IMR-90 (cell line): ENCODE results near the gene RSU1. TPM values are rescaled to one million over a fixed set of nuclear protein-coding genes. Genes with fewer than 3 reads are reported as not detected.
A peak's percentile ranks its signal among the peaks of the same experiment; 100 is the strongest.

ENCODE experiments used
- ATAC-seq: fragments of 200-7000 bp; cut with Tn5 transposase; 2 replicates; pipeline ENCODE4 v1.9.1; 2020; ENCODE audit warnings: low read depth, mild to moderate bottlenecking, moderate library complexity
- BruUV-seq: library from RNA; stranded (reverse); fragments of 400-500 nt; replicated peaks from 2 replicates; lab custom pipeline; 2021; lab: Mats Ljungman, UMichigan
- CTCF ChIA-PET: fragments of 300-600 bp; formaldehyde crosslinking; extraction: SDS; loops from one replicate; lab custom pipeline; 2021; ENCODE audit warnings: antibody characterized with exemption; lab: Yijun Ruan, JAX
- POLR2A ChIA-PET: fragments of 300-600 bp; sonication (Branson Sonifier 250); formaldehyde crosslinking; loops from one replicate; lab custom pipeline; 2022; ENCODE audit warnings: antibody characterized with exemption; ENCODE audit not compliant: unreplicated experiment; lab: Charles Lee
- DNase-seq: peaks from one replicate; pipeline ENCODE4 v3.0.0; 2013
- H2AFZ ChIP-seq: replicated peaks from 2 replicates; pipeline ENCODE3; 2013; ENCODE audit warnings: low read length, mild to moderate bottlenecking; ENCODE audit not compliant: poor library complexity
- H2AK5ac ChIP-seq: 2 replicates; pipeline ENCODE4 v1.6.1; 2013; ENCODE audit warnings: low read depth, low read length, inconsistent platforms
- H2AK9ac ChIP-seq: replicated peaks from 2 replicates; pipeline ENCODE3; 2013; ENCODE audit warnings: mild to moderate bottlenecking, low read depth, low read length, moderate library complexity; ENCODE audit not compliant: poor library complexity
- H2BK120ac ChIP-seq: 2 replicates; pipeline ENCODE4 v1.6.1; 2013; ENCODE audit warnings: low read depth, low read length, inconsistent platforms
- H2BK15ac ChIP-seq: 3 replicates; pipeline ENCODE4 v1.6.1; 2013; ENCODE audit warnings: low read depth, low read length, inconsistent platforms
- H2BK20ac ChIP-seq: 2 replicates; pipeline ENCODE4 v1.6.1; 2013; ENCODE audit warnings: low read depth, mild to moderate bottlenecking, inconsistent platforms, low read length, moderate library complexity
- H2BK5ac ChIP-seq: 2 replicates; pipeline ENCODE4 v1.6.1; 2013; ENCODE audit warnings: mild to moderate bottlenecking, low read depth, low read length, inconsistent platforms; ENCODE audit not compliant: poor library complexity, severe bottlenecking
- H3K14ac ChIP-seq: replicated peaks from 2 replicates; pipeline ENCODE4 v1.6.1; 2013; ENCODE audit warnings: low read depth, low read length, inconsistent platforms
- H3K18ac ChIP-seq: 2 replicates; pipeline ENCODE4 v1.6.1; 2013; ENCODE audit warnings: low read depth, low read length, control low read depth
- H3K23ac ChIP-seq: 2 replicates; pipeline ENCODE4 v1.6.1; 2013; ENCODE audit warnings: low read depth, low read length, inconsistent platforms
- H3K27ac ChIP-seq: 2 replicates; pipeline ENCODE4 v1.5.1; 2013; ENCODE audit warnings: mild to moderate bottlenecking, control low read depth, low read length; ENCODE audit not compliant: insufficient read depth
- H3K27me3 ChIP-seq: 2 replicates; pipeline ENCODE4 v1.6.1; 2013; ENCODE audit warnings: low read length; ENCODE audit not compliant: control insufficient read depth, insufficient read depth
- H3K36me3 ChIP-seq: 2 replicates; pipeline ENCODE4 v1.6.1; 2013; ENCODE audit warnings: low read length, mixed read lengths; ENCODE audit not compliant: control insufficient read depth, insufficient read depth
- H3K4ac ChIP-seq: 2 replicates; pipeline ENCODE4 v1.6.1; 2013; ENCODE audit warnings: low read depth, low read length, inconsistent platforms
- H3K4me1 ChIP-seq: 2 replicates; pipeline ENCODE4 v1.6.1; 2013; ENCODE audit warnings: low read length, mixed read lengths; ENCODE audit not compliant: control insufficient read depth, insufficient read depth
- H3K4me2 ChIP-seq: 2 replicates; pipeline ENCODE4 v1.6.1; 2013; ENCODE audit warnings: low read depth, mild to moderate bottlenecking, control low read depth, low read length, moderate library complexity
- H3K4me3 ChIP-seq: 2 replicates; pipeline ENCODE4 v1.5.1; 2013; ENCODE audit warnings: low read depth, mild to moderate bottlenecking, control low read depth, low read length, moderate library complexity; ENCODE audit not compliant: insufficient read depth
- H3K56ac ChIP-seq: 2 replicates; pipeline ENCODE4 v1.6.1; 2013; ENCODE audit warnings: low read length, inconsistent platforms; ENCODE audit not compliant: insufficient read depth; ENCODE audit errors: extremely low read depth
- H3K79me1 ChIP-seq, 2 experiments: 2 replicates each; pipeline ENCODE4 v1.6.1; 2013; ENCODE audit warnings: low read length in 2 of 2, inconsistent platforms in 1 of 2, low read depth in 1 of 2
- H3K9ac ChIP-seq: 2 replicates; pipeline ENCODE4 v1.6.1; 2013; ENCODE audit warnings: low read depth, low read length, control low read depth
- H3K9me1 ChIP-seq: 2 replicates; pipeline ENCODE4 v1.6.1; 2013; ENCODE audit warnings: low read length, inconsistent platforms; ENCODE audit not compliant: insufficient read depth
- H3K9me3 ChIP-seq: 2 replicates; pipeline ENCODE4 v1.6.1; 2013; ENCODE audit warnings: low read length; ENCODE audit not compliant: control insufficient read depth, insufficient read depth
- H4K20me1 ChIP-seq: 2 replicates; pipeline ENCODE4 v1.6.1; 2013; ENCODE audit warnings: low read length, inconsistent platforms; ENCODE audit not compliant: insufficient read depth
- H4K5ac ChIP-seq: 2 replicates; pipeline ENCODE4 v1.6.1; 2013; ENCODE audit warnings: mild to moderate bottlenecking, low read depth, low read length, control low read depth
- H4K8ac ChIP-seq, 2 experiments: 2 replicates each; pipeline ENCODE4 v1.6.1; 2013; ENCODE audit warnings: low read depth in 2 of 2, low read length in 2 of 2, control low read depth in 1 of 2, inconsistent platforms in 1 of 2
- H4K91ac ChIP-seq: 2 replicates; pipeline ENCODE4 v1.6.1; 2013; ENCODE audit warnings: low read depth, low read length, inconsistent platforms; ENCODE audit not compliant: insufficient read depth
- ELK1 ChIP-seq: fragments of 150-350 bp; IDR thresholded peaks from 2 replicates; pipeline ENCODE4 v1.6.1; 2016; ENCODE audit warnings: low read depth, mild to moderate bottlenecking, low read length, moderate library complexity, borderline replicate concordance
- MAFK ChIP-seq: IDR thresholded peaks from 2 replicates; pipeline ENCODE4 v1.6.1; 2012; ENCODE audit warnings: low read depth, low read length, improper control_type of control experiment
- MXI1 ChIP-seq: IDR thresholded peaks from 2 replicates; pipeline ENCODE4 v1.6.1; 2012; ENCODE audit warnings: low read depth, mild to moderate bottlenecking, low read length, moderate library complexity, borderline replicate concordance
- NFE2L2 ChIP-seq: fragments of 150-350 bp; IDR thresholded peaks from 2 replicates; pipeline ENCODE4 v1.6.1; 2016; ENCODE audit warnings: low read depth, mild to moderate bottlenecking, low read length
- RFX5 ChIP-seq: IDR thresholded peaks from 2 replicates; pipeline ENCODE4 v1.8.0; 2012; ENCODE audit warnings: low read depth, mild to moderate bottlenecking, low read length, moderate library complexity
- USF2 ChIP-seq: fragments of 150-350 bp; IDR thresholded peaks from 2 replicates; pipeline ENCODE4 v1.6.1; 2017; ENCODE audit warnings: mild to moderate bottlenecking, antibody characterized with exemption, low read length, low read depth
- WGBS, 2 experiments: methylation state at CpG; one replicate each; pipeline versions ENCODE4 v1.1.5 to v1.1.7; 2013; ENCODE audit warnings: missing lambda C conversion rate in 2 of 2; ENCODE audit not compliant: insufficient read length in 1 of 2; ENCODE audit errors: extremely low coverage in 2 of 2; 5-methylcytosine and 5-hydroxymethylcytosine counted together
- dilution Hi-C: fragments of 300-500 bp; cut with HindIII; formaldehyde crosslinking; loops from one replicate; pipeline ENCODE4 v1.14.3; 2018; ENCODE audit warnings: low sequenced_read_pairs; ENCODE audit not compliant: unreplicated experiment
- in situ Hi-C: fragments of 300-500 bp; cut with MboI; formaldehyde crosslinking; loops from 3 replicates; pipeline ENCODE4 v1.14.3; 2019; ENCODE audit warnings: low sequenced_read_pairs, inconsistent platforms, mixed read lengths
- intact Hi-C: fragments of 100-400 bp; cut with micrococcal nuclease; formaldehyde crosslinking; loops from 2 replicates; pipeline ENCODE4 v1.10.0; 2022
- polyA plus RNA-seq, 3 experiments: library from polyadenylated mRNA; depleted of rRNA; stranded (reverse); fragments of >200 nt; gene quantifications; 2 replicates each; pipeline ENCODE4 v1.2.3, GENCODE V29; 2012; ENCODE audit warnings: low replicate concordance in 1 of 3
- total RNA-seq: library from RNA; depleted of rRNA; stranded (reverse); fragments of >200 nt; gene quantifications from 2 replicates; pipeline ENCODE4 v1.2.3, GENCODE V29; 2012

The RSU1 gene
- total and polyA plus RNA-seq, 2 of the 4 experiments (the other 2 are of a cell fraction) = 134 to 148 TPM

DNA sequence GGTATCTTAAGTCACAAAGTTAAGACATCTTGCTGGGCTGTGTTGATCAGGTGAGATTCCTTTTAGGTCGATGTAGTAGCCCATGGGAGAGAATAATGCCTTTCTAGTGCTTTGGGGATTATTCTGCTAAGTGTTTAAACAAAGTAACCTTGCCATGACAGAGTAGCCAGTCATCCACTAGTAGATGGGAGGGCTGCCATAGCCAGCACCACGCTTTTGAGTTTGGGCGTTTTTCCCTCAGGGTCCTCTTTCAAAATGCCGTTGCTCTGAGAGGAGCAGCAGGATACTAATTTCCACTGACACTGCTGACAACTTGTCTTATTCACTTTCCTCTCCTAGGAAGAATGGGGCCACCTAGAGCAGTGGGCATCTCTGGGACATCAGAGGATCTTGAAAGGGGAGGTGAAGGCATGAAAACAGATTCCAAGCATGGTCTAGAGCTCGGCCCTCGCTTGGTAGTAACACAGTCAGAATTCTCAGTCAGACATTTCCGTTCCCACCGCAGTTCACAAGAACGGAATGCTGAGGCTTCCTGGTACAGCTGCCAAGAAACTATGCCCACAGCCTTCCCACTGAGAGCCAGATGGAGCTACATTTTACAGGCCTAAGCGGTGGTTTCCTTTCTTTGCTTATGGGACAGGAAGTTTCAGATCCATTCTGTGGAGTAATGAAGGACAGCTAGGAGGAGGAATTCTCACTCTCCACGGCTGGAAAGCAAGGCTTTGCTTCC is 15.3 kb upstream of the RSU1 start:
- CTCF ChIA-PET = no interaction called here
- DNase-seq (peak; percentile 90), ATAC-seq (peak; percentile 55)
- Histone ChIP-seq H3K79me1 (no peaks in the 10 kb centered on the region), H3K9me1 (peaks cover 11% of the 10 kb centered on the region; the same call in 1 of the 2 replicates), H2AK9ac (no peak overlapping the region), H4K20me1 (no peaks in the 10 kb centered on the region), H3K9ac (no peak overlapping the region), H4K5ac (peak overlapping the region; percentile 33; the same call in 1 of the 2 replicates), H3K9me3 (no peaks in the 10 kb centered on the region), H3K56ac (0 out of 2 replicates have a peak overlapping the region, but pooled peaks have one; percentile 45), H4K91ac (peak overlapping the region; percentile 62; the same call in 1 of the 2 replicates), H3K14ac (peak overlapping the region; percentile 69), H3K4me2 (peak overlapping the region; percentile 40; the same call in 1 of the 2 replicates), H3K18ac (peak overlapping the region; percentile 24; the same call in 1 of the 2 replicates), H3K4me1 (peaks cover 2% of the 10 kb centered on the region; the same call in 1 of the 2 replicates), H4K8ac (peak overlapping the region; percentile 3 to 69; a peak in 2 of 4 replicates), H2AK5ac (no peak overlapping the region; the same call in 1 of the 2 replicates), H3K23ac (peak overlapping the region; percentile 44), H3K4ac (peak overlapping the region; percentile 44), H3K27ac (peak overlapping the region; percentile 30; the same call in 1 of the 2 replicates), H2AFZ (peak overlapping the region; percentile 85), H3K36me3 (no peaks in the 10 kb centered on the region), H3K27me3 (no peaks in the 10 kb centered on the region), H2BK15ac (peak overlapping the region; percentile 79; the same call in 1 of the 3 replicates), H2BK120ac (peak overlapping the region; percentile 81), H3K4me3 (no peak overlapping the region), H2BK5ac (peak overlapping the region; percentile 65), H2BK20ac (peak overlapping the region; percentile 73)
- BruUV-seq = no TSS peak
- dilution Hi-C loops (no loop called here), intact Hi-C loops (no loop called here), in situ Hi-C loops (loop anchor here (25.0 kb wide), 2 partner anchors 780 to 1405 kb away; partner anchors contain the start of gene HACD1)
- 48% methylated on average over 6 of the region's 11 CpGs; no CpG with 5 or more reads in 1 of the 2 experiments for WGBS, 2 experiments
- TF ChIP-seq NFE2L2 = no peak
- no peak for TF ChIP-seq ELK1
- no peak for TF ChIP-seq USF2
- no peak for TF ChIP-seq MXI1
- no peak for TF ChIP-seq RFX5
- TF ChIP-seq MAFK = no peak
- POLR2A ChIA-PET = no interaction called here
